HL-60 (cell line): Measurements from ENCODE around the gene GPR183.

Experiments used
- DNase-seq, 2 experiments: peaks; one replicate each; pipeline ENCODE4 v3.0.0-alpha.2; 2010 to 2020; ENCODE audit warnings: low read depth in 1 of 2, low spot score in 1 of 2
- H3K27ac ChIP-seq: fragments of 250-450 bp; sonication (Bioruptor Pico); replicated peaks from 2 replicates; pipeline ENCODE4 v1.5.1; 2020; ENCODE audit warnings: mild to moderate bottlenecking, moderate library complexity
- H3K27me3 ChIP-seq: fragments of 250-450 bp; sonication (Bioruptor Pico); 2 replicates; pipeline ENCODE4 v1.5.1; 2021; ENCODE audit warnings: mild to moderate bottlenecking, moderate library complexity; ENCODE audit not compliant: insufficient read depth, poor library complexity, severe bottlenecking
- H3K4me3 ChIP-seq: replicated peaks from 2 replicates; pipeline ENCODE4 v1.5.1; 2011; ENCODE audit warnings: mild to moderate bottlenecking, control low read depth, low read length; ENCODE audit not compliant: insufficient read depth
- GABPA ChIP-seq: IDR thresholded peaks from 2 replicates; pipeline ENCODE4 v1.6.1; 2012; ENCODE audit warnings: low read depth
- POLR2AphosphoS5 ChIP-seq: IDR thresholded peaks from 2 replicates; pipeline ENCODE4 v1.6.1; 2012; ENCODE audit warnings: low read depth
- SPI1 ChIP-seq: IDR thresholded peaks from 2 replicates; pipeline ENCODE4 v1.6.1; 2012; ENCODE audit warnings: low read depth, mild to moderate bottlenecking, borderline replicate concordance
- TF ChIP-seq, protein P1 (sequence below): IDR thresholded peaks from one replicate; pipeline ENCODE4 v1.5.1; 2011; ENCODE audit warnings: low read length, control low read depth, inconsistent platforms; ENCODE audit not compliant: insufficient read depth
- TF ChIP-seq, protein P2 (sequence below): IDR thresholded peaks from 2 replicates; pipeline ENCODE4 v1.6.1; 2012; ENCODE audit warnings: low read depth; ENCODE audit not compliant: insufficient replicate concordance

GPR183 gene

DNA sequence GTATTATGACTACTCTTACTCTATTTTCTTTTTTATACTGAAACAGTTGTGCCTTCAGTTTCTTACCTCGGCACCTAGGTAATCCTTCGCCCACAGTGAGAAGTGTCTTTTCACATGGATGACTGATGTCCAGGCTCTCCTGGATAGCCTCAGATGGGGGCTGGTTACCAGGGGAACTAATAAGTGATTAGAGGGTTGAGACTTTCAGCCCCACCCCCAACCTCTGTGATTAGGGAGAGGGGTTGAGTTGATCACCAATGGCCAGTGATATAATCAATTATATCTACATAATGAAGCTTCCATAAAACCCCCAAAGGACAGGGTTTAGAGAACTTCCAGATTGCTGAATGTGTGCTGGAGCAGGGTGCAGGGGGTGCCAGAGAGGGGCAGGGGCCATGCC, 43.0 kb upstream of the GPR183 start:
- Histone ChIP-seq H3K27me3 (no peaks in the 10 kb centered on the region), H3K4me3 (no peak overlapping the region), H3K27ac (no peak overlapping the region)
- TF ChIP-seq GABPA = no peak
- no peak for TF ChIP-seq POLR2AphosphoS5
- TF ChIP-seq, protein P1, sequence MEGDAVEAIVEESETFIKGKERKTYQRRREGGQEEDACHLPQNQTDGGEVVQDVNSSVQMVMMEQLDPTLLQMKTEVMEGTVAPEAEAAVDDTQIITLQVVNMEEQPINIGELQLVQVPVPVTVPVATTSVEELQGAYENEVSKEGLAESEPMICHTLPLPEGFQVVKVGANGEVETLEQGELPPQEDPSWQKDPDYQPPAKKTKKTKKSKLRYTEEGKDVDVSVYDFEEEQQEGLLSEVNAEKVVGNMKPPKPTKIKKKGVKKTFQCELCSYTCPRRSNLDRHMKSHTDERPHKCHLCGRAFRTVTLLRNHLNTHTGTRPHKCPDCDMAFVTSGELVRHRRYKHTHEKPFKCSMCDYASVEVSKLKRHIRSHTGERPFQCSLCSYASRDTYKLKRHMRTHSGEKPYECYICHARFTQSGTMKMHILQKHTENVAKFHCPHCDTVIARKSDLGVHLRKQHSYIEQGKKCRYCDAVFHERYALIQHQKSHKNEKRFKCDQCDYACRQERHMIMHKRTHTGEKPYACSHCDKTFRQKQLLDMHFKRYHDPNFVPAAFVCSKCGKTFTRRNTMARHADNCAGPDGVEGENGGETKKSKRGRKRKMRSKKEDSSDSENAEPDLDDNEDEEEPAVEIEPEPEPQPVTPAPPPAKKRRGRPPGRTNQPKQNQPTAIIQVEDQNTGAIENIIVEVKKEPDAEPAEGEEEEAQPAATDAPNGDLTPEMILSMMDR = no peak
- TF ChIP-seq, protein P2, sequence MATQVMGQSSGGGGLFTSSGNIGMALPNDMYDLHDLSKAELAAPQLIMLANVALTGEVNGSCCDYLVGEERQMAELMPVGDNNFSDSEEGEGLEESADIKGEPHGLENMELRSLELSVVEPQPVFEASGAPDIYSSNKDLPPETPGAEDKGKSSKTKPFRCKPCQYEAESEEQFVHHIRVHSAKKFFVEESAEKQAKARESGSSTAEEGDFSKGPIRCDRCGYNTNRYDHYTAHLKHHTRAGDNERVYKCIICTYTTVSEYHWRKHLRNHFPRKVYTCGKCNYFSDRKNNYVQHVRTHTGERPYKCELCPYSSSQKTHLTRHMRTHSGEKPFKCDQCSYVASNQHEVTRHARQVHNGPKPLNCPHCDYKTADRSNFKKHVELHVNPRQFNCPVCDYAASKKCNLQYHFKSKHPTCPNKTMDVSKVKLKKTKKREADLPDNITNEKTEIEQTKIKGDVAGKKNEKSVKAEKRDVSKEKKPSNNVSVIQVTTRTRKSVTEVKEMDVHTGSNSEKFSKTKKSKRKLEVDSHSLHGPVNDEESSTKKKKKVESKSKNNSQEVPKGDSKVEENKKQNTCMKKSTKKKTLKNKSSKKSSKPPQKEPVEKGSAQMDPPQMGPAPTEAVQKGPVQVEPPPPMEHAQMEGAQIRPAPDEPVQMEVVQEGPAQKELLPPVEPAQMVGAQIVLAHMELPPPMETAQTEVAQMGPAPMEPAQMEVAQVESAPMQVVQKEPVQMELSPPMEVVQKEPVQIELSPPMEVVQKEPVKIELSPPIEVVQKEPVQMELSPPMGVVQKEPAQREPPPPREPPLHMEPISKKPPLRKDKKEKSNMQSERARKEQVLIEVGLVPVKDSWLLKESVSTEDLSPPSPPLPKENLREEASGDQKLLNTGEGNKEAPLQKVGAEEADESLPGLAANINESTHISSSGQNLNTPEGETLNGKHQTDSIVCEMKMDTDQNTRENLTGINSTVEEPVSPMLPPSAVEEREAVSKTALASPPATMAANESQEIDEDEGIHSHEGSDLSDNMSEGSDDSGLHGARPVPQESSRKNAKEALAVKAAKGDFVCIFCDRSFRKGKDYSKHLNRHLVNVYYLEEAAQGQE = no peak
- no peak for TF ChIP-seq SPI1
- DNase-seq = no peak

DNA sequence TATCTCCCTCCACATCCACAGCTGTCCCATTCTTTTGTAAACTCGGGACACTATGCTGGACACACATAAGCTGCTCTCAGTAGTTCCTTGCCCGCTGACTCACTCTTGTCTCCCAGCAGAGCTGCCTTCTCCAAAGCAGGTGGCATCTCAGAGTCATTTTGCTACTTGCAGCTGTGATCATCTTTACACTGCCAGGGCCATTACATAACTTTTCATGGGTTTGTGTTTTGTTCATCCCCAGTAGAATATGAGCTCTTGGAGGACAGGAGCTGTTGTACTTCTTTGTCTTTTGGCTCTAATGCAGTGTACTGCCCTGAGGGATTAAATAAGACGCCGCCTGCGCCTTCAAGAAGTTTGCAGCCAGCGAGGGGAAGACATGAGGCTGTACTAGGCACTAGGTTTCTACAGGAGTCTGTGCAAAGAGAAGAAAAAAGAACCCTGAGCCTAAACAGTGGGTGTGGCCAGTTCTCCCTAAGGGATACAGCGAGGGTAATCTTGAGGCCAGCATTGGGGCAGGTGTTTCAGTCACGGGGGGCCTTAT, 40.8 kb upstream of the GPR183 start:
- H3K27ac ChIP-seq = no peak overlapping the region; the same call in 1 of the 2 replicates
- TF ChIP-seq SPI1 = no peak

DNA sequence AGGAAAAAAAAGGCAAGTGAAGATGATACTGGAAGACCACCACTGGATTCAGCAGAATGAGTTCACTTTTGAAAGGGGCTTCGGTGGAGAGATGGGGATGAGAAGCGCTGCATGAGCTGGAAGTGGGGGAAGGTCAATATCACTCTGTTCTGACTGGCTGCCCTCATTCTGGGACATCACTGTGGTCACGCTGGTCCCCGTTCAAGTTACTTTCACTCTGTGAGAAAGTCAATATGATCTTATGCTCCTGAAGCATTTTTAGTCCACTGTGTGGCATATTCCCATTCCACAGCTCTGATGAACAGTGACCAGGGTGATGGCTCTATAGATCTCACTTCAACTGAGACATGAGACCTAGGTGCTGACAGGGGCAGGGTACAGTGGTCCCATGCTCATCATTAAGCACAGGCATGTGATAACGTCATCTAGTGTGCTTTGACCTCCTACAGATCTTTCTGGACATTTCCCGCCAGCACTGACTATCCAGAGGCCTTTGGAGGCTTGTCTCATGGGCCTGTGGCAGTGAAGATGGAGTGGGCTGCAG, 40.2 kb upstream of the GPR183 start:
- H3K27ac ChIP-seq = no peak overlapping the region
- H3K27me3 ChIP-seq = no peaks in the 10 kb centered on the region
- no peak overlapping the region for H3K4me3 ChIP-seq
- DNase-seq = no peak
- TF ChIP-seq GABPA (no peak), SPI1 (no peak), POLR2AphosphoS5 (no peak)
- TF ChIP-seq, protein P1 = no peak
- TF ChIP-seq, protein P2 = no peak

More for the DNA sequence above, 40.8 kb upstream of the GPR183 start:
- H3K27me3 ChIP-seq = no peaks in the 10 kb centered on the region
- H3K4me3 ChIP-seq = no peak overlapping the region
- no peak for DNase-seq

DNA sequence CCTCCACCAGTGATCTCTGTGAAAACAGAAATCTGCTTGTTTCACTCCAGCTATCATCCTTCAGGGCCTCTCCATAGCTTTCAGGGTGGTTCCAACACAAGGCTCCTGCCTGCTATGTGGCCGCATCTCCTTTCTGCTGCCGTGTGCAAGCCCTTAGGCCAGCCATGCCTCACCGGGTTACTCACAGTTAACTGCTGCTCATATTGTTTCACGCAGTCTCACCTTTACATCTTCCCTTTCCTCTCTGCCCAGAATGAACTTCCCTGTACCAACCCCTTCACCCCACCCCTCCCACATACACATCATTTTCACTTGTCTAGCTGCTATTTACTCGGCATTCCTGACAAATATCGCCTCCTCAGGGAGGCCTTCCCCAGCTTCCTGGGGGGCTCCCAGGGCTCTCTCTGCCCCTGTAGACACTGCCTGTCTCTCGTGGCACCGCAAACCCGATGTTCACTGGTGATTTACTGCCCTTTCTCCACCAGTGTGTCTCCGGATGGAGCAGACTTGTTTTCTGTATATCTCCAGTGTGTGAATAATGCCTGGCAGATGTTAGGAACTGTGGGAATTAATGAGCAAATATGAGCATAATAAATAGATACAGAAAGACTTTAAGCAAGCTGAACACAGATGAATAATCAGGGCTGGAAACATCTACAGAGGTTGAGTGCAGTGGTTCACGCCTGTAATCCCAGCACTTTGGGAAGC, 39.3 kb upstream of the GPR183 start:
- TF ChIP-seq POLR2AphosphoS5 (no peak), SPI1 (no peak), GABPA (no peak)
- TF ChIP-seq, protein P2 = no peak
- TF ChIP-seq, protein P1 = no peak
- no peak overlapping the region for H3K27ac ChIP-seq
- no peak overlapping the region for H3K4me3 ChIP-seq
- H3K27me3 ChIP-seq = no peaks in the 10 kb centered on the region
- no peak for DNase-seq
